HG03521 (cell line): ENCODE results near the gene PADI2.
"Not testable (repeated sequence)": the region's sequence is repeated elsewhere in the genome, so short reads cannot be mapped to it uniquely, and the experiment has no call there.

Experiments used
- ATAC-seq: cut with Tn5 transposase; IDR thresholded peaks from one replicate; pipeline ENCODE4 v1.9.1; 2021; ENCODE audit warnings: mild to moderate bottlenecking, moderate library complexity; ENCODE audit not compliant: unreplicated experiment

PADI2 gene

GRCh38 chr1:17086751-17087150, 32.5 kb downstream of the PADI2 start:
- no peak for ATAC-seq

GRCh38 chr1:17084787-17085186, 34.5 kb downstream of the PADI2 start:
- ATAC-seq = no peak

DNA sequence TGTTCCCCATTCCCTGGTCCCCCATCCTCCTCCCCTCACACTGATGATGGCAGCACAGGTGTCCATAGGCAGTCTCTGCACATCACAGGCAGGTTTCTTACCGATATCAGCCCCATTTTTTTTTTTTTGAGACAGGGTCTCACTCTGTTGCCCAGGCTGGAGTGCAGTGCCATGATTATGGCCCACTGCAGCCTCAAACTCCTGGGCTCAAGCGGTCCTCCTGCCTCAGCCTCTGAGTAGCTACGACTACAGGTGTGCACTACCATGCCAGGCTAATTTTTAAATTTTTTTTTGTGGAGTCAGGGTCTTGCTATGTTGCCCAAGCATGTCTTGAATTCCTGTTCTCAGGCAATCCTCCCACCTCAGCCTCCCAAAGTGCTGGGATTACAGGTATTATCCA, 36.5 kb downstream of the PADI2 start:
- no peak for ATAC-seq

DNA sequence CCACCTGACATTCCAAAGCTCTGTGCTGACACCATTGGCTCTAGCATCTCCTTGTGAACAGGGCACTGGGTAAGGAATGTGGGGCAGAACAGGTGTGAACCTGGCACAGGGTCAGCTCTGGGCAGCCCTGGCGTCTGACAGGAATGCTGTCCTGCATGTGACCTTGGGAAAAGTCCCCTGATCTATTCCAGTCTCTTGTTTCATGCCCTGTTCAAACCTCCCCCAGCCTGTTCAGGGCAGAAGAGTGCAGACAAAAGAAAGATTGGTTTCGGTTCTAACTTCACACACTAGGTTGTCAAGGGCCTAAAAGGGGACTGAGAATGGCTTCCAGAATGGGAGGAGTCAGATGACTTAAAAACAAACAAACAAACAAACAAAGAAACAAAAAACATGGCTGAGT, 37.8 kb downstream of the PADI2 start:
- no peak for ATAC-seq

DNA sequence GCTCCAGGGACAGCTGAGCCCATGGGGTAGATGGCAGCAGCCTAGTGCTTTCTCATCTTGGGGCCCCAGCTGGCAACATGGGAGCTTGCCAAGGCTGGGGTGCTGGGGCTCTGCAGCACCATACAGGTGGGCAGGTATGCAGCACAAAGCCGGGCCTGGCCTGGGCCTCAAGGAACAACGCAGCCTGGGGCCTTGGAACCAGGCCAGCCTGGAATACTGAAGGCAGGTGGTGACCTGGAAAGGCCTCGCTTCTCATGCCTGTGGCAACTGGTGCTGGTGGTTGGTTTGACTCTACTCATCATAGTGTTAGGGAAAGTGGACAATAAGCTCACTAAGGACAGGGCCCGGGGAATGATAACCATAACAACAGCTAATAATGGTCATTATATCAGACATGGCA, 38.4 kb downstream of the PADI2 start:
- ATAC-seq = no peak

- ATAC-seq = no peak
Observed at GRCh38 chr1:17080085-17080759, 39.0 kb downstream of the PADI2 start.

GRCh38 chr1:17078991-17079868, 40.0 kb downstream of the PADI2 start:
- no peak for ATAC-seq

- no peak for ATAC-seq
Observed at GRCh38 chr1:17075470-17076255, 43.6 kb downstream of the PADI2 start.

- ATAC-seq = no peak
Observed at GRCh38 chr1:17071794-17072193, 47.5 kb downstream of the PADI2 start.

DNA sequence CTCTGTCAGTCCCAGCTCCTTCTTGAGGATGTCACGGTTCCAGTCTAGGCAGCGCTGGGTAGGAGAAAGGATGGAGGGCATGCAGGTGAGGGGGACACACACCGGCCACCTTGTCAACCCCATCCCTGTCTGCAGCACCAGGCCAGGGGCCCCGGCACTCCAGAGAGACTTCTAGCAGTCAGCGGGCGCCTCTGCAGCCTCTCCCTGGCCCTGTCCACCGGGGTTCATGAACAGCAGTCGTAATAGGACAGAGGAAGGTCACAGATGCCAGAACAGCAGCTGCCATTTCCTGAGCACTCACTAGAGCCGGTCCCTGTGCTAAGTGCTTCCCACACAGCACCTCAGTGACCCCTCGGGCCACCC, 49.1 kb downstream of the PADI2 start:
- ATAC-seq = no peak

DNA sequence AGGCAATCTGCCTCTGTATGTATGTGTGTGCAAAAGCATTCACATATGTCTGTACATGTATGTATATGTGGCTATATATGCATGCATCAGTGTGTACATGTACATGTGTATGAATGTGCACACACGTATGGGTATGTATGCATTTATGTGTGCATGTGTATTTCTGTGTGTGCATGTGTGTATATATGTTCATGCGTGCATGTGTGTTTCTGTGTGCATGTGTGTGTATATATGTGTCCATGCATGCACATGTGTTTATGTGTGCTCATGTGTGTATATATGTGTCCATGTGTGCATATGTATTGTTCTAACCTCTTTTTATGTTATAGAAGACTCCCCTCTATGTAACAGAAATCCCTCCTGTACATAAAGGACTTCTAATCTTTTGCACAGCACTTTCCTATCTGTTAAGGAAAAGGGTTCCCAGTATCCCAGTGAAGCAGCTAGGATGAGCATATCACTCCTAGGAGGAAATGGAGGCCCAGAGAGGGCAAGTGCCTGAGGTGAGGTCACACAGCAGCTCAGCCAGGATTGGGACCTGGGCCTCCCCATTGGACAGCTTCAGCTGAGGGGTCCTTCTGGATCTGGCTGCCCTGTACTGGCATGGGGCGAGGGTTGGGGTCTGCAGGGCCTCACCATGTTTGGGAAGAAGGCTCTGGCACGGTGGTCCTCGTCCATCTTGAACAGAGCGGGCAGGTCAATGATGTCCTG, 49.6 kb downstream of the PADI2 start:
- ATAC-seq = no peak

GRCh38 chr1:17068789-17069188, 50.5 kb downstream of the PADI2 start:
- ATAC-seq = no peak

DNA sequence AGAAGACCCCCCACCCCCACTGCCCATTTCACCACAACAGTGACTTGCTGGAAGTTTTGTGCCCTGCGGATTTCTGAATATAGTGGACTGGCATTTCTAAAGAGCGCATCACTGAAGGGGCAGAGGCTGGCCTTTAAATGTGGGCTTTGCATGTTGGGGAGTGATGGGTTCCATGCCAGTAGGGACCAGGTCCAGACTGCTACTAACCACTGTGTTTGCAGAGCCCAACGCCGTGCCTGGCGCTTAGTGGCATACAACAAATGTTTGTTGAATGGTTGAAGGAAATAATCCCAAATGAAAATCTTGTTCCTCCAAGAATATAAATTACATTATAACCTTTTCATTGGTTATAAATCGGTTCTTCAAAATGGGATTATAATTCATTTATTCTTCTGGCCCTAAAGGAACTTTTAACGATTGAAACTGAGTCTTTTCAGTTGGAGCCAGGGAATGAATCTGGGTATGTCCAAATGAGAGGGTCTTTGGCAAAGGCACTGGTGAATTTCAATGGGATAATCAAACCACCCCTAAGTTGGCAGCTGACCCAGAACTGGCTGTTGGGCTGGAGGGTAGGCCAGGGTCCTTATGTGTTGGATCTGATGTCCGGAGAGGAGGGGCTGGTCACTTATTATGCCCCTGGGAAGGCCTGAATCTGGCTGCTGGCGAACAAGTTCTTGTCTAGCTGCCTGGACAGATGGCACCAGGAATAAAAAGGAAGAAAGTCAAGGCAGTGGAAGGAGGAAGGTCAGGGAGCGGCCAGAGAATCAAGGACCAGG, 51.6 kb downstream of the PADI2 start:
- no peak for ATAC-seq

GRCh38 chr1:17067069-17067426, 52.2 kb downstream of the PADI2 start:
- ATAC-seq = no peak

GRCh38 chr1:17066361-17067068, 52.7 kb downstream of the PADI2 start:
- no peak for ATAC-seq

DNA sequence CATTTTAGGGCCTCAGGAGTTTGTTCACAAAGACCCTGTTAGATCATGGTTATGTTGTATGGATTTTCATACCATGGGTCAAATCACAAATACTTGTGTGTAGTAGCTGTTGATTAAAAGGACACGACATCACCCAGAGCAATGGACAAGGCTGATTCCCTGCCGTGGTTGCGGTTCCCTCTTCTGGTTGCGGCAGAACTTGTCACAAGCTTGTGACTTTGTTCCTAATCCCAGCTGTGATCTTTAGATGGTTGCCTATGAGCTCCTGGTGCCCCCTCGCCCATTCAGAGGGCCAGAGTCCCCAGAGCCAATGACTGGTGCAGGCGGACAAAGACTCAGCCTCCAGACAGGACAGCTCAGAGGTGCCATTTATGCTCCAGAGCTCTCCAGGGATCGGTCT, 53.6 kb downstream of the PADI2 start:
- ATAC-seq = no peak

- not testable (repeated sequence) for ATAC-seq
Observed at GRCh38 chr1:17062751-17063150, 56.5 kb downstream of the PADI2 start.

- no peak for ATAC-seq
Observed at GRCh38 chr1:17061892-17062291, 57.4 kb downstream of the PADI2 start.

- ATAC-seq = no peak
Observed at GRCh38 chr1:17061486-17061885, 57.8 kb downstream of the PADI2 start.

DNA sequence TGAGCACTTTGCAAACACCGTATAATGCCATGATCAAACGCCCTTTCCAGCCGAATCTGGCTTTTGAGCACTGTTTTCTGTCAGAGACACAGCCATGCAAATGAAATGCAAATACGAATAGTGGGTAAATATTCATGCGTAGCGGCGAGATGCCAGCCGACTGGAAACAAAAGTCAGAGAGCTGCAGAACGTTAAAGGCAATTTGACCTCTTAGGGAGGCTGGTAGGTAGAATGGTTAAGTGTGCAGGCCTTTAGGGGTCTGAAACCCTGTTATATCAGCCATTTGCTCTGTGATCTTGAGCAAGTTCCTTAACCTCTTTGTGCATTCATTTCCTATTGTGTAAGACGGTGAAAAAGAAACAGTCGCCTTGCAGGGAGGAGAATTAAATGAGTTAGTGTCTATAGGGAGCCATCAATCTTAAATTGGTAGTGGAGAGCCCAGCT, 58.9 kb downstream of the PADI2 start:
- ATAC-seq = no peak
